Breast epithelium (tissue), 3 donors: ENCODE measurements around the gene CCDC57.

Experiments
- POLR2A ChIP-seq: fragments of 450-650 bp; IDR thresholded peaks from one replicate; pipeline ENCODE4 v1.6.1; 2016; ENCODE audit warnings: antibody characterized with exemption, mild to moderate bottlenecking, moderate library complexity
- POLR2AphosphoS5 ChIP-seq, 3 donors: sonication (generic); formaldehyde crosslinking; IDR thresholded peaks; one replicate each; pipeline ENCODE4 v1.6.1; 2017; ENCODE audit warnings: antibody characterized with exemption in 3 of 3
- TF ChIP-seq, protein P1 (sequence below), 3 donors: fragments of 450-650 bp; IDR thresholded peaks; one replicate each; pipeline ENCODE4 v1.5.1; 2016 to 2017; ENCODE audit warnings: antibody characterized with exemption in 3 of 3, mild to moderate bottlenecking in 3 of 3, moderate library complexity in 3 of 3

DNA sequence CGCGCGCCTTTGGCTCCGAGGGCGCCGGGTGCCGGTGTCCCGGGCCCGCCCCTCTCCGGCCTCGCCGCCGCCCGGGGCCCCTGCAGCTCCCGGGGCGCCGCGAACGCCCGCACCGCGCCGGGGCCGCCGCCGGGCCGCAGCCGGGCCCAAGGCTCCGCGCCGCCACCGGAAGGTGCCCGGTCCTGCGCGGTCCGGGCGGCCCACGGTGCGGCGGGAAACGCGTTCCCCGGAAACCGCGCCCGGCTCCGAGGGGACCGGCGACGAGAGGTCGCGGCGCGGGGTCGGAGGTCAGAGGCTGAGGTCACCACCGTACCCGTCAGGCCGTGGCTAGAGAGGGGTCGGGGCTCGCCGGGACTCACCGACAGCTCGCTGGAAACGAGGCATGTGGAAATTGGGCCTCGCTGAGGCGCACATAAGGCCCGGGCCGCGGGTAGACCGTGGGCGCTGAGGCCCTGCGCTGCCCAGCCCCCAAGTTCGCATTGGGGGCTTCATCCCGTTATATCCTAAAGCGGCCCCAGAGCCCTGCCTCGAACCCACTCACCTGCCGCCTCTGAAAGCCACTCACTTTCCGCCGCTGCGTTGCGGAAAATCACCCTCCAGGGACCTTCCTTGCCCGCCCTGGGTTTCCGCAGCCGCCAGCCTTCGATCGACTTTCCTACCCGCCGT is 146.9 kb downstream of the CCDC57 start, which contains the start of gene DUS1L:
- no peak for TF ChIP-seq POLR2A
- TF ChIP-seq POLR2AphosphoS5 (IDR thresholded peaks at IDR 0.05) = peak; percentile 65 to 86 (median 73)
- TF ChIP-seq, protein P1, sequence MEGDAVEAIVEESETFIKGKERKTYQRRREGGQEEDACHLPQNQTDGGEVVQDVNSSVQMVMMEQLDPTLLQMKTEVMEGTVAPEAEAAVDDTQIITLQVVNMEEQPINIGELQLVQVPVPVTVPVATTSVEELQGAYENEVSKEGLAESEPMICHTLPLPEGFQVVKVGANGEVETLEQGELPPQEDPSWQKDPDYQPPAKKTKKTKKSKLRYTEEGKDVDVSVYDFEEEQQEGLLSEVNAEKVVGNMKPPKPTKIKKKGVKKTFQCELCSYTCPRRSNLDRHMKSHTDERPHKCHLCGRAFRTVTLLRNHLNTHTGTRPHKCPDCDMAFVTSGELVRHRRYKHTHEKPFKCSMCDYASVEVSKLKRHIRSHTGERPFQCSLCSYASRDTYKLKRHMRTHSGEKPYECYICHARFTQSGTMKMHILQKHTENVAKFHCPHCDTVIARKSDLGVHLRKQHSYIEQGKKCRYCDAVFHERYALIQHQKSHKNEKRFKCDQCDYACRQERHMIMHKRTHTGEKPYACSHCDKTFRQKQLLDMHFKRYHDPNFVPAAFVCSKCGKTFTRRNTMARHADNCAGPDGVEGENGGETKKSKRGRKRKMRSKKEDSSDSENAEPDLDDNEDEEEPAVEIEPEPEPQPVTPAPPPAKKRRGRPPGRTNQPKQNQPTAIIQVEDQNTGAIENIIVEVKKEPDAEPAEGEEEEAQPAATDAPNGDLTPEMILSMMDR (IDR thresholded peaks at IDR 0.05) = peak in 1 of 3 donors; percentile 10
